Activated B cell treated with CpG ODN at 0.5 μM for 24 hours (primary cell): Measurements from ENCODE around the gene NPLOC4. TPM values are rescaled to one million over a fixed set of nuclear protein-coding genes. Genes with fewer than 3 reads are reported as not detected.

Experiments
- ATAC-seq: fragments of 200-7000 bp; cut with Tn5 transposase; one replicate; pipeline ENCODE4 v1.10.0; 2021; ENCODE audit warnings: low read depth, mild to moderate bottlenecking, moderate library complexity
- CTCF ChIA-PET: fragments of 350-600 bp; sonication (Branson Sonifier 250); formaldehyde crosslinking; loops from one replicate; lab custom pipeline; 2021; ENCODE audit warnings: antibody characterized with exemption; lab: Charles Lee
- POLR2A ChIA-PET: fragments of 350-600 bp; sonication (Branson Sonifier 250); formaldehyde crosslinking; loops from one replicate; lab custom pipeline; 2021; ENCODE audit warnings: antibody characterized with exemption; lab: Charles Lee
- DNase-seq: peaks from one replicate; pipeline ENCODE4 v3.0.0; 2022
- H3K27ac Mint-ChIP-seq: one replicate; pipeline ENCODE4 v1.8.0; 2020; ENCODE audit warnings: mixed read lengths
- H3K27me3 Mint-ChIP-seq: one replicate; pipeline ENCODE4 v1.8.0; 2021; ENCODE audit warnings: mixed read lengths
- H3K36me3 Mint-ChIP-seq: one replicate; pipeline ENCODE4 v1.8.0; 2021; ENCODE audit warnings: low read depth, mixed read lengths
- H3K4me1 Mint-ChIP-seq: one replicate; pipeline ENCODE4 v1.8.0; 2021; ENCODE audit warnings: mixed read lengths
- H3K4me3 Mint-ChIP-seq: one replicate; pipeline ENCODE4 v1.8.0; 2020; ENCODE audit warnings: mild to moderate bottlenecking, mixed read lengths
- H3K9me3 Mint-ChIP-seq: one replicate; pipeline ENCODE4 v1.8.0; 2020; ENCODE audit warnings: mixed read lengths
- CTCF ChIP-seq: fragments of 200-600 bp; IDR thresholded peaks from one replicate; pipeline ENCODE4 v1.8.0; 2022; ENCODE audit warnings: antibody characterized with exemption, mild to moderate bottlenecking
- intact Hi-C: fragments of 100-400 bp; cut with micrococcal nuclease; formaldehyde crosslinking; loops from one replicate; pipeline ENCODE4 v1.15.1; 2024
- total RNA-seq: library from RNA; stranded (reverse); gene quantifications from 2 replicates; pipeline ENCODE4 v1.2.3, GENCODE V29; 2022

Gene NPLOC4
- total RNA-seq, 1 donor from 2014 or later, result 132 TPM

DNA sequence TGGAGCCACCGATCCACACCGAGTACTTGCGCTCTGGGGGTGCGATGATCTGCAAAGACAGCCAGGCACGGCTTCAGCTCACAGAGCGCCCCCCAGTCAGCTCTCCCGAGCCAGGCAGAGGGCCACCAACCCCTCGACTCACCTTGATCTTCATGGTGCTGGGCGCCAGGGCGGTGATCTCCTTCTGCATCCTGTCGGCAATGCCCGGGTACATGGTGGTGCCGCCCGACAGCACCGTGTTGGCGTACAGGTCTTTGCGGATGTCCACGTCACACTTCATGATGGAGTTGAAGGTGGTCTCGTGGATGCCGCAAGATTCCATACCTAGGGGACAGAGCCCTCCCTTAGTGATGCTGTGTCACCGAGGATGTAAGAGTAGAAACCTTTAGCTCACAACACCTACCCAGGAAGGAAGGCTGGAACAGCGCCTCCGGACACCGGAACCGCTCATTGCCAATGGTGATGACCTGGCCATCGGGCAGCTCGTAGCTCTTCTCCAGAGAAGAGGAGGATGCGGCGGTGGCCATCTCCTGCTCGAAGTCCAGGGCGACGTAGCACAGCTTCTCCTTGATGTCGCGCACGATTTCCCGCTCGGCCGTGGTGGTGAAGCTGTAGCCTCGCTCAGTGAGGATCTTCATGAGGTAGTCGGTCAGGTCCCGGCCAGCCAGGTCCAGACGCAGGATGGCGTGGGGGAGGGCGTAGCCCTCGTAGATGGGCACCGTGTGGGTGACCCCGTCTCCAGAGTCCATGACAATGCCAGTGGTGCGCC lies 125.9 kb downstream of the NPLOC4 start:
- ATAC-seq (no peak), DNase-seq (peak; percentile 33)
- H3K4me1 Mint-ChIP-seq, result peaks cover 41% of the 10 kb centered on the region
- TF ChIP-seq CTCF, result no peak
- H3K4me3 Mint-ChIP-seq, result peak overlapping the region; percentile 99
- H3K9me3 Mint-ChIP-seq, result no peaks in the 10 kb centered on the region
- H3K27me3 Mint-ChIP-seq, result no peaks in the 10 kb centered on the region
- POLR2A ChIA-PET, result interaction anchor here (0.6 to 14.0 kb wide), 15 partner anchors 7 to 1699 kb away, joined by 3 to 188 read pairs (median 6); partner anchors contain the start of genes CBX4, FAAP100 and SLC38A10
- intact Hi-C loops, result loop anchor here (5.0 to 10.0 kb wide), 5 partner anchors 354 to 1706 kb away; partner anchors contain the start of genes EIF4A3, FASN and P4HB
- CTCF ChIA-PET, result interaction anchor here (1.4 to 1.8 kb wide), 2 partner anchors 26 to 87 kb away, joined by 3 read pairs; no protein-coding TSS in a partner anchor
- peaks cover 53% of the 10 kb centered on the region for H3K36me3 Mint-ChIP-seq
- peak overlapping the region; percentile 92 for H3K27ac Mint-ChIP-seq

DNA sequence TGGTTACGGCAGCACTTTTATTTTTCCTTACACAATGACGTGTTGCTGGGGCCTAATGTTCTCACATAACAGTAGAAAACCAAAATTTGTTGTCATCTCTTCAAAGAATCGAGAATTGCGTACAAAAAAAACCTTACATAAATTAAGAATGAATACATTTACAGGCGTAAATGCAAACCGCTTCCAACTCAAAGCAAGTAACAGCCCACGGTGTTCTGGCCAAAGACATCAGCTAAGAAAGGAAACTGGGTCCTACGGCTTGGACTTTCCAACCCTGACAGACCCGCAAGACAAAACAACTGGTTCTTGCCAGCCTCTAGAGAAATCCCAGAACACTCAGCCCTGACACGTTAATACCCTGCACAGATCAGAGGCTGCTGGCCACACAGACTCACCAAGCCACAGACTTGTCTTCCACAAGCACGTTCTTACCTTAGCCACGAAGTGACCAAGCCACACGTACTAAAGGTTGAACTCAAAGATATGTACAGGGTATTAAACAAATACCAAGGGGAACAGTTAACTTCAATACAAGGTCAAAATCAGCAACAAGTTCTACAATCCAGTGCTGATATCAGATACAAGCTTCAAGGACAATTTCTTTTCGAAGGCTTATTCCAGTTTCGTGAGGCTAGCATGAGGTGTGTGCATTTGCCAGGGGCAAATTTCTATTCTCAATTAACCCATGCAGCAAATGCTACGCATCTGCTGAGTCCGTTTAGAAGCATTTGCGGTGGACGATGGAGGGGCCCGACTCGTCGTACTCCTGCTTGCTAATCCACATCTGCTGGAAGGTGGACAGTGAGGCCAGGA lies 126.7 kb downstream of the NPLOC4 start:
- ATAC-seq, result no peak
- Mint-ChIP-seq H3K9me3 (no peaks in the 10 kb centered on the region), H3K4me1 (peaks cover 35% of the 10 kb centered on the region), H3K27ac (peak overlapping the region; percentile 92), H3K4me3 (peak overlapping the region; percentile 99), H3K36me3 (peaks cover 48% of the 10 kb centered on the region), H3K27me3 (no peaks in the 10 kb centered on the region)
- no peak for TF ChIP-seq CTCF
- CTCF ChIA-PET, result interaction anchor here (1.4 to 1.8 kb wide), 2 partner anchors 25 to 88 kb away, joined by 3 read pairs; no protein-coding TSS in a partner anchor
- intact Hi-C loops, result loop anchor here (5.0 to 10.0 kb wide), 5 partner anchors 355 to 1705 kb away; partner anchors contain the start of genes EIF4A3, FASN and P4HB
- DNase-seq, result no peak
- POLR2A ChIA-PET, result interaction anchor here (1.2 to 14.0 kb wide), 12 partner anchors 8 to 1698 kb away, joined by 3 to 188 read pairs (median 12); partner anchors contain the start of genes FAAP100 and SLC38A10

DNA sequence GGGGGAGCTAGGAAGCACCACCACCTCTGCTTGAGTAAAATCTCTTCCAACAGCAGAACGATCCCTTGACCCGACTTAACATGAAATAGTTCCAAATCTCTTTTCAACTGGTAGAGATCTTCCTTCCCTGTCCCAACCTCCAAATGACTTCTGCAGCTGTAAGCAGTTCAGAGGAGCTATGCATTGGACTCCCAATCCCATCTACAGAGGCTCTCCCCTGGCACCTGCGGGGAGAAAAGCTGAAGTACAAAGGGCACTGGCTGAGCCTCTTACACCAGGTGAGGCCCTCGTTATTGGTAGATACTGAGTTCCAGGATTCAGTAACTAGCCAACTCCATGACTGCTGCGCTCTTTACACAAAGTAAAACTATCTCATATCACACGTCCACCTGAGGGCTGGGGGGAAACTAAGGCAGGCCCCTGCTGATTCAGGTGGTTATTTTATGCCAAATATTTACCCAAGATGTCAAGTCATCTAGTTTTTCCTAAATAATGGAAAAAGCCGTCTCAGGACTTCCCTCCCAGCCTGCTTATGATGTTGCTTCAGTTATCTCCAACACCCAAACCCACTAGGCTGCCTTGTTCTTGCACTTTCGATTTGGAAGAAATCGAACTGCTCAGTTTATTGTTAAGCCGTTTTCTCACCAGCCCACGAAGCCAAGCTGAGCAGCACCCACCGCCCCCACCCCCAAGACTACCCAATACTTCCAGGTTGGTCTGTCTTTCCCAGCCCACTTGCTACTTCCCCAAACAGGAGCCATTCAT lies 127.5 kb downstream of the NPLOC4 start:
- Mint-ChIP-seq H3K4me1 (peaks cover 35% of the 10 kb centered on the region), H3K27me3 (no peaks in the 10 kb centered on the region), H3K27ac (peak overlapping the region; percentile 76), H3K36me3 (peaks cover 47% of the 10 kb centered on the region), H3K4me3 (peak overlapping the region; percentile 99), H3K9me3 (no peaks in the 10 kb centered on the region)
- DNase-seq, result no peak
- no peak for ATAC-seq
- no peak for TF ChIP-seq CTCF
- ChIA-PET POLR2A (interaction anchor here (0.5 to 14.0 kb wide), 19 partner anchors 9 to 1698 kb away, joined by 3 to 188 read pairs (median 4); partner anchors contain the start of genes CBX4, FAAP100, MRPL12 and SLC38A10), CTCF (interaction anchor here (0.9 to 1.8 kb wide), 5 partner anchors 24 to 217 kb away, joined by 3 to 6 read pairs (median 3); no protein-coding TSS in a partner anchor)
- intact Hi-C loops, result no loop called here

GRCh38 chr17:81508639-81509206 lies 128.2 kb downstream of the NPLOC4 start:
- Mint-ChIP-seq H3K27ac (peak overlapping the region; percentile 76), H3K4me1 (peaks cover 35% of the 10 kb centered on the region), H3K36me3 (peaks cover 47% of the 10 kb centered on the region), H3K4me3 (peak overlapping the region; percentile 99), H3K27me3 (no peaks in the 10 kb centered on the region), H3K9me3 (no peaks in the 10 kb centered on the region)
- no peak for TF ChIP-seq CTCF
- CTCF ChIA-PET, result interaction anchor here (0.9 to 1.5 kb wide), 4 partner anchors 24 to 217 kb away, joined by 3 to 6 read pairs (median 4); no protein-coding TSS in a partner anchor
- DNase-seq, result no peak
- intact Hi-C loops, result no loop called here
- POLR2A ChIA-PET, result interaction anchor here (0.6 to 14.0 kb wide), 22 partner anchors 9 to 1669 kb away, joined by 3 to 188 read pairs (median 4); partner anchors contain the start of genes CBX4, CEP131, FAAP100 and MRPL12
- ATAC-seq, result no peak

Other genes starting within 250 kb of the NPLOC4 start
- 0.13 and 0.42 TPM in 2 replicates for gene BAHCC1, start 241.7 kb downstream of the NPLOC4 start, total RNA-seq
- gene ACTG1, start 124.3 kb downstream of the NPLOC4 start, total RNA-seq, result 2,863 and 2,949 TPM in 2 replicates
- gene FSCN2, start 108.7 kb downstream of the NPLOC4 start, total RNA-seq, result 3.2 and 5.5 TPM in 2 replicates
- 42.6 and 48.2 TPM in 2 replicates for gene FAAP100, start 84.8 kb downstream of the NPLOC4 start, total RNA-seq
- 0.34 and 0.95 TPM in 2 replicates for gene TSPAN10, start 84 bp upstream of the NPLOC4 start, total RNA-seq
- gene PDE6G, start 19.4 kb upstream of the NPLOC4 start, total RNA-seq, result 0.42 and 1.2 TPM in 2 replicates
- gene OXLD1, start 29.5 kb upstream of the NPLOC4 start, total RNA-seq, result 36.7 and 37.3 TPM in 2 replicates
- gene CCDC137, start 29.6 kb upstream of the NPLOC4 start, total RNA-seq, result 34.7 and 41.3 TPM in 2 replicates
- gene ARL16, start 46.7 kb upstream of the NPLOC4 start, total RNA-seq, result 30.7 and 33.3 TPM in 2 replicates
- 132 and 151 TPM in 2 replicates for gene HGS, start 46.9 kb upstream of the NPLOC4 start, total RNA-seq
- gene MRPL12, start 66.3 kb upstream of the NPLOC4 start, total RNA-seq, result 68.8 and 69.8 TPM in 2 replicates
- 6.1 and 6.4 TPM in 2 replicates for gene SLC25A10, start 75.2 kb upstream of the NPLOC4 start, total RNA-seq
- gene GCGR, start 167.0 kb upstream of the NPLOC4 start, total RNA-seq, result 0.20 TPM in 1 of 2 replicates, not detected in the other
- gene MCRIP1, start 196.2 kb upstream of the NPLOC4 start, total RNA-seq, result 75.0 and 90.4 TPM in 2 replicates
- gene PPP1R27, start 197.9 kb upstream of the NPLOC4 start, total RNA-seq, result not detected in 2 replicates
- gene P4HB, start 223.4 kb upstream of the NPLOC4 start, total RNA-seq, result 202 and 225 TPM in 2 replicates
- 396 and 464 TPM in 2 replicates for gene ARHGDIA, start 234.2 kb upstream of the NPLOC4 start, total RNA-seq